HG03045 (cell line): Measurements from ENCODE around the gene SPTSSB.

Source experiments
- ATAC-seq: cut with Tn5 transposase; IDR thresholded peaks from one replicate; pipeline ENCODE4 v1.9.1; 2021; ENCODE audit warnings: mild to moderate bottlenecking, moderate library complexity; ENCODE audit not compliant: unreplicated experiment

Gene SPTSSB

DNA sequence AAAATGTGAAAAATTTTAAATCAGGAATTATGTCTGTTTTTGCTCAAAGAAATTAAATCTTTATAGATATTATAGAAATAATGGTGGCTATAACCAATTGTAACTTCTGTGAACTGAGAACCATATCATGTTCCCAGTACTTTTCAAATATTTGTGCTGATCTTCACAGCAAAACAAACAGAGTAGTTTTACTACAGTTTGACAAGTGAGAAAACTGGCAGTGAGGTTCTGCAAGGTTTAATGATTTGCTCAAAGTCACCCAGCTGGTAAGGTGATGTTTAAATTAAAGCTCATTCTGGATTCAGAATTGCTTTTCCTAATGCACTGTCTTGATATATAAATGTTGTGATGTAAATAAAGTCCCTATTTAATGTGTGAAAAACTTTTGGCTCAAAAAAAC lies 22.0 kb upstream of the SPTSSB start:
- ATAC-seq, result no peak

GRCh38 chr3:161392853-161393252 lies 21.5 kb upstream of the SPTSSB start:
- ATAC-seq, result no peak

DNA sequence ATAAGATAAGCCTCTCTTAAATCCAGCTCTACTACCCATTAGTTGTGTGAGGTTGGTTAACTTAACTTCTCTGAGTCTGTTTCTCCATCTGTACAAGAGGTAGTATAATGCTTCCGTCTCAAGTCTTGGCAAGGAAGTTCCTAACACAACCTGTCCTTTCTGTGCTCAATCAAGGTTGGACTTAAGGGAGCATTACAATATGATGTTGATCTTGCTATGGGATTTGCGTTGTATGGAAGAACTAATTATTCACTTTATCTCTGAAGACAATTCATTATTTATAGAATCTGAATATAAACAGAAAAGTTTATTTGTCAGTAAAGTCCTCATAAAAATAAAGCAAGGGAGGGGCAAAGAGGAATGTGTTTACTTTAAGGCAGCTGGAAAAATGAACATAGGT lies 18.9 kb upstream of the SPTSSB start:
- no peak for ATAC-seq

DNA sequence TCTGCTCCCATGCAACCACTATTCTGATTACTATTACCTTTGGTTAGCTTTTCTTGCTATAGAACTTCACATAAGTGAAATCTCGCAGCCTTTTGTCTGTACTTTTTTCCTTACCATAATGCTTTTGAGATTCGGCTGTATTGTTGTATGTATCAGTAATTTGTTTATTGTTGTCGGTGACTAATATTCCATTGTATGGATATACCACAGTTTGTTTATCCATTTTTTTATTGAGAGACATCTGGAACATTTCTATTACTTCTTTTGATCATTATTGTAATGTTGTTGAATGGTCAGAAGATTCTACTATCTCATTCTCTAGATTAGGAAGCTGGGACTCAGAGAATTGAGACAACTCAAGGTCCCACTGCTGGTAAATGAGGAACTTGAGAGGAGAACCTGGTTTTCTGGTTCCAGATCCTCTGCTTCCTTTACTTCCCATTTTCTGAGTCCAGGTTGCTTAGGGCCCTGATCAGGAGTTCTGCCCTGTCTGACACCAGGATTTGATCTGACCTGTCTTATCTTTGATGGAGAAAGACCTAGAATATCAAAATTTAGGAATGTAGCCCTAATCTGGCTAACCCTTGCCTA lies 18.2 kb upstream of the SPTSSB start:
- no peak for ATAC-seq

DNA sequence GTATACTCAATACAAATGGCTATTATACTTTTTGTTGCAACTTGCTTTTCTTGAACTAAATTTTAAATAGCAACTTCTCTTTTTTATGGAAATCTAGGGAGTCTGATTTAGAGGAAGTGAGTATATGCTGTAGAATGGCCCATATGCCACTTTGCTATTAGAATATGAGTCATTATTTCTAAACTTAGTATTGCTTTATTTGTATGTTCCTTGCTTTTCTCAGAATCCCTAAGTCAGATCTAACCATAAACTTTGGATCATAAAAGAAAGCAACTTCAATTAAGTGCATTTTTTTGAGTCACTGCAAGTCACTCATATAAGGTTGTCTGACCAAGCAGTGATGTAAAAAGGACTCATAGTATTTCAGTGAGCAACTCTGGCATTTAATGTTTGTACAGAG lies 17.5 kb upstream of the SPTSSB start:
- ATAC-seq, result no peak

DNA sequence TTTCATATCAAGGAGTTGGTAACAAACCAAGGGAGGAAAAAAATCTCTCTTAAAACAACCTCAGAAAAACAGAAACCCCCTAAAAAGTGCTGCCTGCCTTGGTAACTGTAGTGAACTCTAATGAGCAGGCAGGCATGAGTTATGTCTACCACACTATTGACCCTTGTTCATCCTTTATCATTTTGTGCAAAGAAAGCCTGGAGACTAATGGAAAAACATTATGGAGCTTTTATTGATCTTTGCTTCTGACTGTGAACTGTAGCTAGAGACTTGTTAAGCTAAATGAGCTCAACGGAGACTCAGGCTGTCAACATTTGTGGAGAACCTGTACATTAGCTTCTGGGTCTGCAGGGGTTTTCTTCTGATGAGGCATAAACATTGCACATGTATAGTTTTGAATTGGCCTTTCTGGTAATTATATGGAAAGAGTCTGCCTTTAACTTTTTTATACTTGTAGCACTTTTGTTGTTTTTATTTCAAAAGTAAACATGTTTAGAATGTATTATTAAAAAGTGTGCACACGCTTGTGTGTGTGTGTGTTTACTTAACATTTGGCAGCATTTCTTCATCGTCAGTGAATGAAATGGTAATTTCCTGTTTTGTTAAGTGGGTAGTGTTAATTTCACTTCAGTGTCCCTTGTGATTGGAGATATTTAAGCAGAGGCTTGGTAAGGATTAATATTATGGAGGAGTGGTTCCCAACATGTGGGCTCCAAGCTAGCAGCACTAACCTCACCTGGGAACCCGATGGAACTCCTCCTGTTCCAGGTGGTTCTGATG lies 15.9 kb upstream of the SPTSSB start:
- ATAC-seq, result no peak

- ATAC-seq, result peak; percentile 50
Measured at GRCh38 chr3:161372321-161373260, 1.3 kb upstream of the SPTSSB start.

DNA sequence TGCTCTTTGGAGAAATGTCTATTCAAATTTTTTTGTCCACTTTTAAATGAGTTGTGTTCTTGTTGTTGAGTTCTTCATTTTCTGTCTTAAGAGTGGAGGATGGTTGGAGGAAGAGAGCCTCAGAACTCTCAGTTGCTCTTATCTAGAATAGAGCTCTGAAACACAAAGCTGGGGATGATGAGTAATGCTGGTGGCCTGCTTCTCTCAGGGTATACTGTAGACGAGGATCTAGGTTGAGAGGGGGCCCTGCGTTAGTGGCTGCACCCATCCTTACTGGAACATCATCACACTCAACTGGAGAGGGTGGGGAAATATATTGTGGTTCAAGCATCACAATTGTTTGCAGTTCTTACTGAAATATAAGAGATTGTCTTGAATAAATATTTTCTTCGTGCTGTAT lies 1.8 kb downstream of the SPTSSB start:
- ATAC-seq, result no peak

GRCh38 chr3:161366094-161366493 lies 5.2 kb downstream of the SPTSSB start:
- no peak for ATAC-seq

- no peak for ATAC-seq
Measured at GRCh38 chr3:161358488-161358887, 12.8 kb downstream of the SPTSSB start.

DNA sequence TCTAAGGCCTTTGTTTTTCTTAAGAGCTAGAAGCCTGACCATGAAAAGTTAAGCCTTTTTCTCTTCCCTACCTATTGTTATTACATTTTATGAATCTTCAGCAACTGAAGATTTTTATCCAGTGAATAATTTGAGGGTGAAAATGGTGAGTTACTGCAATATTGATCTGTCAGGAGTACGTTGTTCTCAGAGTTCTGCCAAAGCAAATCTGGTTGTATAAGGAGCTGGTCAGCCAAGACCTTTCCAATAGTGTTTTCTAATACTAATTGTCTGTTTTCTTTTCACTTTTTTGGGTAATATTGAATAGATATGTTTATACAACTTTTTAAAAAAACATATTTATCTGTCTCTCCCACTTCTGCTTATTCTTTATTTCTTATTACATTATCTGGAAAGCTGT lies 15.0 kb downstream of the SPTSSB start:
- no peak for ATAC-seq

GRCh38 chr3:161355508-161355907 lies 15.8 kb downstream of the SPTSSB start:
- no peak for ATAC-seq

- ATAC-seq, result no peak
Measured at GRCh38 chr3:161354554-161354953, 16.8 kb downstream of the SPTSSB start.

DNA sequence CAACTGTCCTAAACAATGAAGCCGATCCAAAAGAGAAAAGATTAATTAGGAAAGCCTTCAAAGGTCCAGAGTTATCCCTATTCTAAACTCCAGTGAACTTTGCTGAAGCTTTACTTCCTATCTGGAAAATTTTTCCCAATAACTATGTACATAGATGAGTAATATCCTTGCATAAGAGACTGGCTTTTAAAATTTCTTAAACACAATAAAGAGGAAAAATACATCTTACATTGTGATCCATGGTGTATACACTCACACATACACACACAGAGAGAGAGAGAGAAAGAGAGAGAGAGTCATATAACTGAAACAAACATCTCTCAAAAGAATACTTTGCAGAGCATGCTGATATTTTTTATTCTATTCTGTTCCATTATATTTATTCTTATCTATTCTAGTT lies 20.0 kb downstream of the SPTSSB start:
- no peak for ATAC-seq

DNA sequence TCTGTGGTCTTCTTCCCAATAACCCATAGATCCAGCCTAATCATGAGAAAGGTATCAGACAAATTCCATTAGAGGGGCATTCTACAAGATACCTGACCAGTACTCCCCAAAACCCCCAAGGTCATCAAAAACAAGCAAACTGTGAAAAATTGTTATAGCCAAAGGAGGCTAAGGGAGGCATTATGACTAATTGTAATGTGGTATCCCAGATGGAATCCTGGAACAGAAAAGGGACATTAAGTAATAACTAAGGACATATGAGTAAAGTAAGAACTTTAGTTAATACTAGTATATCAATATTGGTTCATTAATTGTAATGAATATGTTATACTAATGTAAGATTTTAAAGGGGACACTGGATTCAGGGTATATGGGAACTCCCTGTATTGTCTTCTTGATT lies 20.4 kb downstream of the SPTSSB start:
- ATAC-seq, result no peak

DNA sequence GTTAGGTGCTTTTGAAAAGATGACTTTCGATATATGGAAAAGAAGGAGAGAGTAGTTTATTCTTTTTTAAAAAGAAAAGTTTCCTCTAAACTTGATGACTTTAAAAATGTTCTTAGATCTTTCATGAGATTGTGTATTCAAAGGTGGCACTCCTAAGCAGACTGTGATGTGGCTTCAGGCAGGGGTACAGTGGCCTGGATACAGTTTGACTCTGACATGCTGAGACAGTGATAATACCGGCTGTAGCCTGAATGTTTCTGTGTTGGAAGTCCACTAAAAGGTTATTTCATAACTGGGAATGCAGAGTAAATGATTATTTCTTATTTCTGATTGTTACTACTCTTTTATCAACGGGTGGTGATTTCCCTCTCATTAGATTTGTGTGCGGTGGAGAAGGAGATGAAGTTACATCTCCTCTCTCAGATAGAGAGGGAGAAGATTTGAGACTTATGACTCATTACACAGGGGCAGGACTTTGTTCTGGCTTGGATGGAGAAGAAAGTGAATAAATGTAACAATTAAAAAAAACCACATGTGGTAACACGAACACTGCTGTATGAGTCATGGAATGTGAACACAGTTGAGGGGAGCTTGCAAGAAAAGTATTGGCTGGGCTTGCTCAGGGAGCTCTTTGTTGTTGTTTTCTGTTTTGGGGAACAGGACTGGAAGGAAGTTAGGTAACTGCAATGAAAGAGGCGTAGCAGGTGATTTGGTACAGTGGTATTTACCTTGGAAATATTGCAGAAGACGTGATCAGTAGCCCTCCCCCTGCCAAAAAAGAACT lies 21.6 kb downstream of the SPTSSB start:
- no peak for ATAC-seq

DNA sequence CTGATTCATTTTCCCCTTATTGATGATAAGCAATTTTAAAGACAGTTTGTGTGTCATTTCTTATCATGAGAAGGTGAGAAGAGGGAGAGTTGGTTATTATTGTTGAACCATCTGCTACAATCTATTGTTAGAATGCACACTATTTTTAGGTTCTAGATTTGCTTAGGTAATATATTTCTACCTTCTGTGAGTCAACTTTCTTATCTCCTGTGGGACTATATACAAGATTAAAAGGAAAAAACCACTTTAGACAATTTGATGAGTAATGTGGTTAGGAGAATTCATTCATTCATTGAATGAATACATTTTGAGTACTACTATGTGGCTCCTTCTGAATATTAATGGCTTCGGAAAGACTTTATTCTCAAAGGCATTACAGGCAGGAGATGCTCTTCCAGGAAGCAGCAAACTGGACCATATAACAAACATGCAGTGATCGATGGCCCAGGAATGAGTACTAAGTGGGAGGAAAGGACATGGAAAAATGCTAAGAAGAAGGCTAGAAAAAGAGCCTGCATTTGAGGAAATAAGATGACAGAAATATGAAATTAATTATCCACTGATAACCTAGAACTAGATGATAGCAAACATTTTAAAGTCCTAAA lies 22.4 kb downstream of the SPTSSB start:
- ATAC-seq, result no peak

- no peak for ATAC-seq
Measured at GRCh38 chr3:161347726-161348125, 23.6 kb downstream of the SPTSSB start.

DNA sequence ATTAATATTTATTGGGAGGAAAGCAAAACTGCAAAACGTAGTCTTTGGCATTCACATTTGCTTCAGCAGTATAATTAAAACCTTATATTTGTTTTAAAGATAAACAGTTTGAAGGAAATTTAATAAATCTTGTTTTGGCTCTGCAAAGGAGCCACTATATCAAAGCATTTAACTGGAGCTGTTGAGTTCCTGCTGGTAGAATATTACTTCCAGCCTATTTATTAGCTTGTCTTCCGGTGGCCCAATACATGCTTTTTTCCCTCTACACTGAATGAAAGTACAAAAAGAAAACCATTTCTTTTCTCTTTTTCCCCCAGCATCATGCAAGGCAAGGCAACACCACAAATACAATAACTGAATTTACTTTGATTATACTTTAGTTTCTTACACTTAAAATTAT lies 26.3 kb downstream of the SPTSSB start:
- no peak for ATAC-seq

DNA sequence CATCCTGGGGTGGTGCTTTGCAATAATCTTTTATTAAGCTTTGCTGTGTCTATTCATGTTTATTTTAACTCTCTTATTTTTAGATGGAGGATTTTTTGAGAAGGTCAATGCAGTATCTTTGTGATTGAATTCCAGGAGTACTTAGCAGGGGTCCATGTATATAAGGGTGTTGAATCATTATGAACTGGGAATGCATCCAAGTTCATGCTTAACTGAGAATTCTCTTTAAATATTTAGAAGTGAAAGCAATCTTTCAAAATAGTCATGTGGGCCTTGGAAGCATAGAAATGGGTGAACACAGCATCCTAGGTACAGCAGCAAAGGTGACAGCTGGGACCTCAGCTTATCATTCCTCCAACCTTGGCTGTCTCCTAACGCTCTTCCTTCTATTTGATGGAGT lies 27.3 kb downstream of the SPTSSB start:
- no peak for ATAC-seq

GRCh38 chr3:161343540-161343939 lies 27.8 kb downstream of the SPTSSB start:
- no peak for ATAC-seq
